H9 (cell line): ENCODE results near the gene ADORA2B. TPM values are rescaled to one million over a fixed set of nuclear protein-coding genes. Genes with fewer than 3 reads are reported as not detected.

Source experiments
- DNase-seq: peaks from one replicate; pipeline ENCODE4 v3.0.0-alpha.2; 2017
- H2AFZ ChIP-seq: one replicate; pipeline ENCODE4 v1.6.1; 2013; ENCODE audit warnings: mild to moderate bottlenecking, low read length, control low read depth, moderate library complexity
- H2AK5ac ChIP-seq: 2 replicates; pipeline ENCODE4 v1.6.1; 2013; ENCODE audit warnings: low read length, control low read depth, mixed read lengths; ENCODE audit not compliant: insufficient read length
- H2BK120ac ChIP-seq: one replicate; pipeline ENCODE4 v1.6.1; 2013; ENCODE audit warnings: low read depth, mild to moderate bottlenecking, low read length, control low read depth, inconsistent platforms; ENCODE audit not compliant: poor library complexity, severe bottlenecking
- H2BK12ac ChIP-seq: 2 replicates; pipeline ENCODE4 v1.6.1; 2013; ENCODE audit warnings: low read length, control low read depth, mixed read lengths, low read depth; ENCODE audit not compliant: insufficient read length
- H2BK15ac ChIP-seq: 2 replicates; pipeline ENCODE4 v1.6.1; 2013; ENCODE audit warnings: low read depth, low read length, control low read depth
- H2BK20ac ChIP-seq: one replicate; pipeline ENCODE4 v1.6.1; 2013; ENCODE audit warnings: low read depth, mild to moderate bottlenecking, low read length, control low read depth, inconsistent platforms; ENCODE audit not compliant: poor library complexity, severe bottlenecking
- H2BK5ac ChIP-seq: 2 replicates; pipeline ENCODE4 v1.6.1; 2013; ENCODE audit warnings: low read length, control low read depth, mixed read lengths; ENCODE audit not compliant: insufficient read length
- H3K14ac ChIP-seq: 2 replicates; pipeline ENCODE4 v1.6.1; 2013; ENCODE audit warnings: low read length, control low read depth; ENCODE audit not compliant: insufficient read depth
- H3K18ac ChIP-seq: 2 replicates; pipeline ENCODE4 v1.6.1; 2013; ENCODE audit warnings: low read depth, mild to moderate bottlenecking, mixed read lengths, low read length, control low read depth; ENCODE audit not compliant: insufficient read length
- H3K23ac ChIP-seq: 2 replicates; pipeline ENCODE4 v1.6.1; 2013; ENCODE audit warnings: low read length, control low read depth, mixed read lengths, low read depth; ENCODE audit not compliant: insufficient read length
- H3K23me2 ChIP-seq: 2 replicates; pipeline ENCODE4 v1.6.1; 2013; ENCODE audit warnings: low read depth, mild to moderate bottlenecking, mixed read lengths, low read length, control low read depth; ENCODE audit not compliant: insufficient read length, poor library complexity, severe bottlenecking
- H3K27ac ChIP-seq: 2 replicates; pipeline ENCODE4 v1.5.1; 2013; ENCODE audit warnings: low read length, control low read depth, mixed read lengths, low read depth; ENCODE audit not compliant: insufficient read length
- H3K27me3 ChIP-seq: 2 replicates; pipeline ENCODE4 v1.6.1; 2013; ENCODE audit warnings: low read length, control low read depth, inconsistent platforms; ENCODE audit not compliant: insufficient read depth
- H3K4ac ChIP-seq: 2 replicates; pipeline ENCODE4 v1.6.1; 2013; ENCODE audit warnings: low read depth, mild to moderate bottlenecking, control low read depth, inconsistent platforms, low read length, moderate library complexity
- H3K4me1 ChIP-seq: 2 replicates; pipeline ENCODE4 v1.6.1; 2013; ENCODE audit warnings: low read length, control low read depth, inconsistent platforms; ENCODE audit not compliant: insufficient read depth
- H3K4me2 ChIP-seq: 2 replicates; pipeline ENCODE4 v1.6.1; 2013; ENCODE audit warnings: low read length, control low read depth, mixed read lengths; ENCODE audit not compliant: insufficient read length, insufficient read depth
- H3K56ac ChIP-seq: 2 replicates; pipeline ENCODE4 v1.6.1; 2013; ENCODE audit warnings: low read depth, mild to moderate bottlenecking, mixed read lengths, low read length, control low read depth; ENCODE audit not compliant: insufficient read length
- H3K79me1 ChIP-seq: 2 replicates; pipeline ENCODE4 v1.6.1; 2013; ENCODE audit warnings: low read depth, mild to moderate bottlenecking, moderate library complexity, low read length, control low read depth, inconsistent platforms; ENCODE audit not compliant: insufficient read depth, poor library complexity, severe bottlenecking
- H3K79me2 ChIP-seq: 2 replicates; pipeline ENCODE4 v1.6.1; 2013; ENCODE audit warnings: low read length, control low read depth, inconsistent platforms; ENCODE audit not compliant: insufficient read depth
- H3K9ac ChIP-seq: 2 replicates; pipeline ENCODE4 v1.6.1; 2013; ENCODE audit warnings: low read length, control low read depth, mixed read lengths; ENCODE audit not compliant: insufficient read length; ENCODE audit errors: extremely low read depth
- H3K9me3 ChIP-seq: one replicate; pipeline ENCODE4 v1.6.1; 2013; ENCODE audit warnings: low read depth, low read length, inconsistent platforms; ENCODE audit not compliant: control insufficient read depth
- H3T11ph ChIP-seq: one replicate; pipeline ENCODE4 v1.6.1; 2013; ENCODE audit warnings: mild to moderate bottlenecking, low read length, control low read depth, inconsistent platforms
- H4K20me1 ChIP-seq: one replicate; pipeline ENCODE4 v1.6.1; 2013; ENCODE audit not compliant: control insufficient read depth, insufficient read length, insufficient read depth
- H4K5ac ChIP-seq: 2 replicates; pipeline ENCODE4 v1.6.1; 2013; ENCODE audit warnings: low read depth, mild to moderate bottlenecking, mixed read lengths, low read length, control low read depth; ENCODE audit not compliant: insufficient read length
- H4K8ac ChIP-seq: replicated peaks from 2 replicates; pipeline ENCODE4 v1.6.1; 2013; ENCODE audit warnings: low read length, control low read depth, mixed read lengths, low read depth; ENCODE audit not compliant: insufficient read length
- H4K91ac ChIP-seq: 2 replicates; pipeline ENCODE4 v1.6.1; 2013; ENCODE audit warnings: low read depth, mild to moderate bottlenecking, moderate library complexity, mixed read lengths, low read length, control low read depth; ENCODE audit not compliant: insufficient read length
- H3K27ac Mint-ChIP-seq, 3 experiments: 2 replicates in 2 of 3; 3 replicates in 1 of 3; pipeline ENCODE4 v1.8.0; 2020 to 2021; ENCODE audit warnings: mixed read lengths in 3 of 3, mild to moderate bottlenecking in 1 of 3, moderate library complexity in 1 of 3
- H3K27me3 Mint-ChIP-seq: 2 replicates; pipeline ENCODE4 v1.8.0; 2021; ENCODE audit warnings: low read depth, mild to moderate bottlenecking, moderate library complexity, mixed read lengths
- H3K36me3 Mint-ChIP-seq, 3 experiments: 2 replicates in 2 of 3; 3 replicates in 1 of 3; pipeline ENCODE4 v1.8.0; 2020 to 2021; ENCODE audit warnings: low read depth in 3 of 3, mixed read lengths in 3 of 3; ENCODE audit not compliant: insufficient read depth in 1 of 3
- H3K4me1 Mint-ChIP-seq, 2 experiments: 2 replicates each; pipeline ENCODE4 v1.8.0; 2020; ENCODE audit warnings: mixed read lengths in 2 of 2
- H3K4me3 Mint-ChIP-seq, 2 experiments: 2 replicates in 1 of 2; 3 replicates in 1 of 2; pipeline ENCODE4 v1.8.0; 2020 to 2021; ENCODE audit warnings: mild to moderate bottlenecking in 2 of 2, mixed read lengths in 2 of 2, moderate library complexity in 1 of 2
- H3K9me3 Mint-ChIP-seq, 2 experiments: 2 replicates in 1 of 2; 3 replicates in 1 of 2; pipeline ENCODE4 v1.8.0; 2020; ENCODE audit warnings: mild to moderate bottlenecking in 2 of 2, mixed read lengths in 2 of 2, moderate library complexity in 1 of 2
- WGBS: extraction: QIAGEN DNeasy Blood & Tissue Kit; methylation state at CpG from one replicate; pipeline ENCODE4 v1.1.7; 2013; ENCODE audit warnings: missing lambda C conversion rate, low lambda C conversion rate, mixed read lengths; ENCODE audit not compliant: insufficient read length; ENCODE audit errors: extremely low coverage; 5-methylcytosine and 5-hydroxymethylcytosine counted together
- total RNA-seq: library from RNA; stranded (reverse); gene quantifications from 2 replicates; pipeline ENCODE4 v1.2.1, GENCODE V29; 2021
- TF ChIP-seq, protein P1 (sequence below): fragments of 200-600 bp; sonication (generic); conservative IDR thresholded peaks from 3 replicates; pipeline ENCODE4 v1.8.0; 2021; ENCODE audit warnings: antibody characterized with exemption, mild to moderate bottlenecking

ADORA2B gene
- total RNA-seq, 1 experiment from 2014 or later, result 3.1 TPM

DNA sequence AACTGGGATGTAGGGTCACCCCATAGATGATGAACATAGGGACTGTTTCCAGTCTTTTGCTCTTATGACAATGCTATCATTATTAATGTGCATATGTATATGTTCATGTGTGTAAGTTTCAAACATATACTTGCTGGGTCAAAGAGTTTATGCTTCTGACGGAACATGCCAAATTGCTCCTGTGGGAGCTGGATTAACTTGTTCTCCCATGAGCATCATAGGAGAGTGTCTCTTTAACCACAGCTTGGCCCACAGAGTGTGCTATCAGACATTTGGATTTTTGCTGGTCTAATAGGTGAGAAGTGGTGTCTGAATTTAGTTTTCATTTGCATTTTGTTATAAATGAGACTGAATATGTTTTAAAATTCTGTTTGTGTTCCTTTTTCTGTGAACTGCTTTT lies 22.3 kb upstream of the ADORA2B start:
- Histone ChIP-seq H4K8ac (no peak overlapping the region), H3K4me2 (no peak overlapping the region), H2BK12ac (no peak overlapping the region), H3K79me1 (no peaks in the 10 kb centered on the region), H3K27ac (no peak overlapping the region), H3K18ac (no peak overlapping the region), H2AFZ (no peak overlapping the region), H2AK5ac (no peak overlapping the region), H4K91ac (no peak overlapping the region), H3K4me1 (no peaks in the 10 kb centered on the region), H3K79me2 (no peaks in the 10 kb centered on the region), H3T11ph (no peak overlapping the region), H3K4ac (no peak overlapping the region), H3K14ac (no peak overlapping the region), H3K9me3 (no peaks in the 10 kb centered on the region), H2BK5ac (no peak overlapping the region), H2BK20ac (no peak overlapping the region), H3K27me3 (no peaks in the 10 kb centered on the region), H2BK15ac (no peak overlapping the region), H4K5ac (no peak overlapping the region), H4K20me1 (no peaks in the 10 kb centered on the region), H3K9ac (no peak overlapping the region), H3K23me2 (no peaks in the 10 kb centered on the region), H2BK120ac (no peak overlapping the region), H3K23ac (no peak overlapping the region), H3K56ac (no peak overlapping the region)
- Mint-ChIP-seq H3K27ac (no peak overlapping the region), H3K4me1 (peaks cover 2 to 4% of the 10 kb centered on the region in 2 experiments; a peak in 3 of 4 replicates), H3K27me3 (no peaks in the 10 kb centered on the region), H3K9me3 (peaks cover 0 to 3% of the 10 kb centered on the region in 2 experiments; a peak in 1 of 5 replicates), H3K4me3 (no peak overlapping the region), H3K36me3 (no peaks in the 10 kb centered on the region)
- TF ChIP-seq, protein P1, sequence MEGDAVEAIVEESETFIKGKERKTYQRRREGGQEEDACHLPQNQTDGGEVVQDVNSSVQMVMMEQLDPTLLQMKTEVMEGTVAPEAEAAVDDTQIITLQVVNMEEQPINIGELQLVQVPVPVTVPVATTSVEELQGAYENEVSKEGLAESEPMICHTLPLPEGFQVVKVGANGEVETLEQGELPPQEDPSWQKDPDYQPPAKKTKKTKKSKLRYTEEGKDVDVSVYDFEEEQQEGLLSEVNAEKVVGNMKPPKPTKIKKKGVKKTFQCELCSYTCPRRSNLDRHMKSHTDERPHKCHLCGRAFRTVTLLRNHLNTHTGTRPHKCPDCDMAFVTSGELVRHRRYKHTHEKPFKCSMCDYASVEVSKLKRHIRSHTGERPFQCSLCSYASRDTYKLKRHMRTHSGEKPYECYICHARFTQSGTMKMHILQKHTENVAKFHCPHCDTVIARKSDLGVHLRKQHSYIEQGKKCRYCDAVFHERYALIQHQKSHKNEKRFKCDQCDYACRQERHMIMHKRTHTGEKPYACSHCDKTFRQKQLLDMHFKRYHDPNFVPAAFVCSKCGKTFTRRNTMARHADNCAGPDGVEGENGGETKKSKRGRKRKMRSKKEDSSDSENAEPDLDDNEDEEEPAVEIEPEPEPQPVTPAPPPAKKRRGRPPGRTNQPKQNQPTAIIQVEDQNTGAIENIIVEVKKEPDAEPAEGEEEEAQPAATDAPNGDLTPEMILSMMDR, result no peak
- WGBS, result no CpG with 5 or more reads among the region's 1 CpG
- DNase-seq, result no peak
